ENCODE results near the gene CLMN. TPM values are rescaled to one million over a fixed set of nuclear protein-coding genes. Genes with fewer than 3 reads are reported as not detected.

The CLMN gene
- total and polyA plus RNA-seq, 2 donors (not counting 3 experiments of a cell fraction or from before 2014, with no cell fraction given), result 0.72 to 9.6 TPM

DNA sequence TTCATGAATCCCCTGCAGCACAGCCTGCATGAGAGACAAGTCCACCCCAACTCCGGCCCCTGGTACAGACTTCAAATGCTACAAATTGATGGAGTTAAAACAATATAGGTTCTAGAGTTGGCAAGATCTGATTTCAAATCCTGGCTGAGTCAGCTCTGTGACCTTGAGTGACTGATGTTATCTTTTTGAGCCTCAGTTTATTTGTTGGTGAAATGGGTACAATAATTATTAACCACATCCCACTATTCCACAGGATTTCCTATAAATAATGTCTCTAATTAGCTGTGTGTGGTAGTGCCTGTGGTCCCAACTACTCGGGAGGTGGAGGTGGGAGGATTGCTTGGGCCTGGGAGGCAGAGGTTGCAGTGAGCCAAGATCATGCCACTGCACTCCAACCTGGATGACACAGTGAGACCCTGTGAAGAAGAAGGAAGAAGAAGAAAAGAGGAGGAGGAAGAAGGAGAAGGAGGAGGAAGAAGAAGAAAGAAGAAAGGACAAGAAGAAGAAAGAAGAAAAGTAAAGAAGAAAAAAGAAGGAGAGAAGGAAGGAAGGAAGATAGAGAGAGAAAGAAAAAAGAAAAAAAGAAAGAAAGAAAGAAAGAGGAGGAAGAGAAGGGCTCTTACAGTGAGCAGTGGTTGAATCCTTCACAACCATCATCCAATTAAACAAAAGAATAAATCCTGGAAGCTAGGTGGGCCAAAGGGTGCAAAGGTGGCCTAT, 122.7 kb downstream of the CLMN start:
- H4K20me1 ChIP-seq (replicated peaks; ENCODE audit: control insufficient read depth, extremely low read depth, insufficient read depth, low read length), result no peaks in the 10 kb centered on the region
- H3K4me2 ChIP-seq (ENCODE audit: insufficient read depth, low read length), result no peak overlapping the region
- H3K36me3 ChIP-seq (ENCODE audit: control insufficient read depth in 2 of 2, extremely low read depth in 1 of 2, insufficient read depth in 2 of 2, low read length in 2 of 2), result no peaks in the 10 kb centered on the region
- no TSS peak for BruUV-seq (replicated peaks)
- TF ChIP-seq, protein P1, sequence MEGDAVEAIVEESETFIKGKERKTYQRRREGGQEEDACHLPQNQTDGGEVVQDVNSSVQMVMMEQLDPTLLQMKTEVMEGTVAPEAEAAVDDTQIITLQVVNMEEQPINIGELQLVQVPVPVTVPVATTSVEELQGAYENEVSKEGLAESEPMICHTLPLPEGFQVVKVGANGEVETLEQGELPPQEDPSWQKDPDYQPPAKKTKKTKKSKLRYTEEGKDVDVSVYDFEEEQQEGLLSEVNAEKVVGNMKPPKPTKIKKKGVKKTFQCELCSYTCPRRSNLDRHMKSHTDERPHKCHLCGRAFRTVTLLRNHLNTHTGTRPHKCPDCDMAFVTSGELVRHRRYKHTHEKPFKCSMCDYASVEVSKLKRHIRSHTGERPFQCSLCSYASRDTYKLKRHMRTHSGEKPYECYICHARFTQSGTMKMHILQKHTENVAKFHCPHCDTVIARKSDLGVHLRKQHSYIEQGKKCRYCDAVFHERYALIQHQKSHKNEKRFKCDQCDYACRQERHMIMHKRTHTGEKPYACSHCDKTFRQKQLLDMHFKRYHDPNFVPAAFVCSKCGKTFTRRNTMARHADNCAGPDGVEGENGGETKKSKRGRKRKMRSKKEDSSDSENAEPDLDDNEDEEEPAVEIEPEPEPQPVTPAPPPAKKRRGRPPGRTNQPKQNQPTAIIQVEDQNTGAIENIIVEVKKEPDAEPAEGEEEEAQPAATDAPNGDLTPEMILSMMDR (IDR thresholded peaks at IDR 0.05; ENCODE audit: extremely low read depth in 1 of 2, insufficient read depth in 1 of 2, low read depth in 1 of 2, low read length in 2 of 2), result no peak
- TF ChIP-seq, protein P2, sequence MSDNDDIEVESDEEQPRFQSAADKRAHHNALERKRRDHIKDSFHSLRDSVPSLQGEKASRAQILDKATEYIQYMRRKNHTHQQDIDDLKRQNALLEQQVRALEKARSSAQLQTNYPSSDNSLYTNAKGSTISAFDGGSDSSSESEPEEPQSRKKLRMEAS (IDR thresholded peaks at IDR 0.05; ENCODE audit: insufficient read depth, insufficient read length), result no peak
- TF ChIP-seq MYC (IDR thresholded peaks at IDR 0.05; ENCODE audit: low read depth, low read length) (no peak), GATA2 (IDR thresholded peaks at IDR 0.05; ENCODE audit: insufficient read depth, insufficient read length, low read depth, low read length) (no peak), POLR2A (IDR thresholded peaks at IDR 0.05; ENCODE audit: low read depth, low read length) (no peak), POLR2AphosphoS5 (IDR thresholded peaks at IDR 0.05; ENCODE audit: insufficient read depth, low read depth, low read length) (no peak), JUN (IDR thresholded peaks at IDR 0.05; ENCODE audit: borderline replicate concordance, insufficient read depth, insufficient read length, low read depth) (no peak), FOS (IDR thresholded peaks at IDR 0.05; ENCODE audit: borderline replicate concordance, insufficient read depth, low read length) (no peak)
- no peak overlapping the region for H2AFZ ChIP-seq (ENCODE audit: low read depth, low read length)
- H3K27ac ChIP-seq (ENCODE audit: insufficient read depth, low read depth, low read length), result no peak overlapping the region
- no peaks in the 10 kb centered on the region for H3K9me1 ChIP-seq (replicated peaks; ENCODE audit: control insufficient read depth, extremely low read depth, insufficient read depth, low read length)
- H3K4me3 ChIP-seq (replicated peaks in 1 of 3; ENCODE audit: insufficient read depth in 1 of 3, low read depth in 1 of 3, low read length in 3 of 3), result no peak overlapping the region
- no peak overlapping the region for H3K9ac ChIP-seq (replicated peaks; ENCODE audit: extremely low read depth, insufficient read depth, low read length)
- H3K9me3 ChIP-seq (replicated peaks; ENCODE audit: control insufficient read depth, insufficient read depth, low read length), result no peaks in the 10 kb centered on the region
- H3K27me3 ChIP-seq (ENCODE audit: control insufficient read depth in 2 of 2, insufficient read depth in 2 of 2, low read length in 2 of 2), result no peaks in the 10 kb centered on the region
- intact Hi-C loops (cut with micrococcal nuclease) (loop anchor here (1.0 kb wide), 1 partner anchor 508 kb away; no protein-coding TSS in a partner anchor), dilution Hi-C loops (cut with MboI; ENCODE audit: extremely low pct_ligation_motif_present, low sequenced_read_pairs) (no loop called here)
- ChIA-PET POLR2A (no interaction called here), CTCF (no interaction called here)
- FAIRE-seq (no peak), DNase-seq (ENCODE audit: low read depth, low spot score) (no peak)
- no peaks in the 10 kb centered on the region for H3K4me1 ChIP-seq (ENCODE audit: control insufficient read depth, extremely low read depth, insufficient read depth, low read length)
- no peaks in the 10 kb centered on the region for H3K79me2 ChIP-seq (ENCODE audit: control insufficient read depth, insufficient read depth, low read length)
